Measurements from ENCODE around the gene IHH. TPM values are rescaled to one million over a fixed set of nuclear protein-coding genes. Genes with fewer than 3 reads are reported as not detected.

Gene IHH
- total RNA-seq, 6 donors from 2014 or later, result 0.80 to 4.4 (median 1.5) TPM; not detected in 2

DNA sequence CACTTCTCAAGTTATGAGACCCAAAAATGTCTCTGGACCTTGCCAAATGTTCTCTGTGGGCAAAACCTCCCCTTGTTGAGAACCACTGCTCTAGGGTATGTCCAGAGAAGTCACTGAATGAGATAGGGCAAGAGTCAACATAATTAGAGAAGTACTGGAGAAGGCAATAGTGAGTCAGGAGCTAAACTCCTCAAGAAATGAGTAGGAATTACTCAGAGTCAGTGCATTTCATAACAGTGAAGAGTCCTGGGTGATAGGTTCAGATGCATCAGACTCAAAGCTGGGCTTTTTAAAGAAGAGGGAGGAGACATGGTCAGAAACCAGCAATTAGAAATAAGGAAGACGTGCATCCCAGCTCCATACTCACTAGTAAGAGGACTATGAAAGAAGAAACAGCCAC is 38.6 kb upstream of the IHH start:
- no peak for ATAC-seq (ENCODE audit: low FRiP score in 2 of 2)
- H3K4me1 ChIP-seq, result peaks cover 0 to 4% (median 4%) of the 10 kb centered on the region in 4 donors
- 81 to 88% methylated on average over 1 of the region's 1 CpG for WGBS, 2 donors
- H3K27ac ChIP-seq, result no peak overlapping the region
- no peaks in the 10 kb centered on the region for H3K9me3 ChIP-seq
- DNase-seq, result no peak
- H3K27me3 ChIP-seq, result no peaks in the 10 kb centered on the region
- H3K4me3 ChIP-seq, result no peak overlapping the region
- no peak for TF ChIP-seq POLR2A (IDR thresholded peaks at IDR 0.05)
- no peak for TF ChIP-seq EP300 (IDR thresholded peaks at IDR 0.05)
- no peaks in the 10 kb centered on the region for H3K36me3 ChIP-seq

DNA sequence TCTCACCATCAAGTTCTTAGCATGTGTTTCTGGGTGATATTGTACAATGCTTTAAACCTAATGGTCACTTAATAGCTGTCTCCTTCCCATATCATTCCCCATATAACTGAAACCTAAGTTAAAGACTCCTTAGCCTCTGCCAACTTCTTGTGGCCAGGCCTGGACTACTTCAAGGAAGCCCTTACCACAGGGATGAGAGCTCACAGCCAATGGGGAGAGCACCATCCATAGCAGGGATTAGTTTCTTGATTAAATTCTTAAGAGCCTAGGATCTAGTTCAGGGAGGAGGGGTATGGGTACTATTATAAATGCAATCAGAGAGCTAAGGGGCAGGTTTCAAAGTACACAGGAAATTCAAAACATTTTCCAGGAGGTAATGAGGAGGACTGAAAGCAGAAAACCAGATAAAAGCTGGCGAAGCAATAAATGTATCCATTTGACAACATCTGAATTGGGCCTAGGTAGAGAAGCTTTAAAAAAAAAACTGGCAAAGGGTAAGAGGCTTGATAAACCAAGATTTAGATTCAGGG is 34.8 kb upstream of the IHH start:
- Histone ChIP-seq H3K27me3 (no peaks in the 10 kb centered on the region), H3K9me3 (no peaks in the 10 kb centered on the region), H3K36me3 (no peaks in the 10 kb centered on the region), H3K4me1 (peaks cover 0 to 4% (median 4%) of the 10 kb centered on the region in 4 donors), H3K4me3 (no peak overlapping the region), H3K27ac (no peak overlapping the region)
- TF ChIP-seq POLR2A (IDR thresholded peaks at IDR 0.05) (no peak), EP300 (IDR thresholded peaks at IDR 0.05) (no peak), POLR2AphosphoS5 (IDR thresholded peaks at IDR 0.05) (no peak)
- TF ChIP-seq, protein P1, sequence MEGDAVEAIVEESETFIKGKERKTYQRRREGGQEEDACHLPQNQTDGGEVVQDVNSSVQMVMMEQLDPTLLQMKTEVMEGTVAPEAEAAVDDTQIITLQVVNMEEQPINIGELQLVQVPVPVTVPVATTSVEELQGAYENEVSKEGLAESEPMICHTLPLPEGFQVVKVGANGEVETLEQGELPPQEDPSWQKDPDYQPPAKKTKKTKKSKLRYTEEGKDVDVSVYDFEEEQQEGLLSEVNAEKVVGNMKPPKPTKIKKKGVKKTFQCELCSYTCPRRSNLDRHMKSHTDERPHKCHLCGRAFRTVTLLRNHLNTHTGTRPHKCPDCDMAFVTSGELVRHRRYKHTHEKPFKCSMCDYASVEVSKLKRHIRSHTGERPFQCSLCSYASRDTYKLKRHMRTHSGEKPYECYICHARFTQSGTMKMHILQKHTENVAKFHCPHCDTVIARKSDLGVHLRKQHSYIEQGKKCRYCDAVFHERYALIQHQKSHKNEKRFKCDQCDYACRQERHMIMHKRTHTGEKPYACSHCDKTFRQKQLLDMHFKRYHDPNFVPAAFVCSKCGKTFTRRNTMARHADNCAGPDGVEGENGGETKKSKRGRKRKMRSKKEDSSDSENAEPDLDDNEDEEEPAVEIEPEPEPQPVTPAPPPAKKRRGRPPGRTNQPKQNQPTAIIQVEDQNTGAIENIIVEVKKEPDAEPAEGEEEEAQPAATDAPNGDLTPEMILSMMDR (IDR thresholded peaks at IDR 0.05), result no peak
- DNase-seq, result no peak
- ATAC-seq (ENCODE audit: low FRiP score in 2 of 2), result no peak
- WGBS, 2 donors, result 81 to 94% methylated on average over 1 of the region's 1 CpG

DNA sequence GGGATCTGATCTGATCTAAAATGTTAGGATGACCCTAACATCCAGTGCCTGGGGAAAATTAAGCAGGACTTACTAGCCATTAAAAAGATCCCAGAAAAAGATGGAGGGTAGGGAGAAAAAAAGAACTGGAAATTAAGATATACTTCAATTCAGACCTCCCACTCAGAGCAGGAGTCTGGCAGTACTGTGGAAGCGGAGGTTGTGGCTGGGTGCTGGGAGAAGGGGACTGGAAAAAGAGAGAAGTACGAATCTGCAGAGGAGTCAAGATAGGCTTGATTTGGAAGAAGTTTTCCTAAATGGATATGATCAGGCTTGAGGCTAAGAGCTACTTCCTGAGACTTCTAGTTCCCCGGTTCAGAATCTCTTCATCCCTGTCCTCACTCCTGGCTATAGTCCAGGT is 33.5 kb upstream of the IHH start:
- TF ChIP-seq, protein P1 (IDR thresholded peaks at IDR 0.05), result no peak
- TF ChIP-seq POLR2AphosphoS5 (IDR thresholded peaks at IDR 0.05), result no peak
- no peak for TF ChIP-seq EP300 (IDR thresholded peaks at IDR 0.05)
- no peak for TF ChIP-seq POLR2A (IDR thresholded peaks at IDR 0.05)
- H3K4me1 ChIP-seq, result peaks cover 0 to 4% (median 4%) of the 10 kb centered on the region in 4 donors
- H3K4me3 ChIP-seq, result no peak overlapping the region
- ATAC-seq (ENCODE audit: low FRiP score in 2 of 2) (no peak), DNase-seq (no peak)
- H3K36me3 ChIP-seq, result no peaks in the 10 kb centered on the region
- H3K9me3 ChIP-seq, result no peaks in the 10 kb centered on the region
- no peak overlapping the region for H3K27ac ChIP-seq
- 47 to 70% methylated on average over 3 of the region's 3 CpGs for WGBS, 2 donors
- H3K27me3 ChIP-seq, result no peaks in the 10 kb centered on the region

DNA sequence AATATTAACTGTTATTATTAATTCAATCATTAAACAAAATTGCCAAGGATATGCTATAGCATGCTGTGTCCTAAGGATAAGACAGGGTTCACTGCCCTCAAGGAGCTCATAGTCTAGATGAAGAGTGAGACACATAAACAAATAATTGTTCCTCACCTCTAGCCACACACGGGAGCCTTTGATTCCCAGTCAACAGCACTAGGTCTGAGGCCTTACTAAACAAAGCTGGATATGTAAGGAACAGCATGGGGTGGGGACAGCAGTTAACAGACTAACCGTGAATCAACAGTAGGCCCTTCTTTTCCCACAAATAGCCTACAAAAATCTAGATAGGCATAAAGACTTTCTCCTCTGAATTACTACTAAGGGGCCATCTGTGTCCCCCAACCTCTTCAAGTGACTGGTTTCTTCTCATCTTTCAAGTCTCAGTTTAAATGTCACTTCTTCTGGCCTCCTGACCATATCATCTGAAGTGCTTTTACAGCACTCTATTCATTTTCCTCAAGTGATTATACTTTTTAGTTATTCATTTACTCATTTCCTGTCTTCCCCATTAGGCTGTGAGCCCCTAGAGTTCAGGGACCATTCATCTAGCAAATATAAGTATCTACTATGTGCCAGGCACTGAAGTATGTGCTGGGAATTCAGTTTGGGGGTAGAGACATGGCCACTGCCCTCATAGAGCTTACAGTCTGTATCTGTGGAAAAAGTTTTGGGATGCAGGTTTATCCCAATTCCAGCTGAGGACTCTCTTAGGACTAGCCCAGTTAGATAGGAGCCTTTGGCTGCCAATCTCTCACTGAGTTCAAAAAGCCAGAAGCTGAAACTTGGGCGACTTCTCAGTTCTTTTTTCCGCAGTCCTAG is 29.9 kb upstream of the IHH start:
- Histone ChIP-seq H3K4me3 (no peak overlapping the region), H3K36me3 (no peaks in the 10 kb centered on the region), H3K27ac (no peak overlapping the region), H3K27me3 (no peaks in the 10 kb centered on the region), H3K4me1 (peaks cover 4 to 9% (median 5%) of the 10 kb centered on the region in 4 donors), H3K9me3 (no peaks in the 10 kb centered on the region)
- TF ChIP-seq, protein P1 (IDR thresholded peaks at IDR 0.05), result no peak
- no peak for TF ChIP-seq POLR2AphosphoS5 (IDR thresholded peaks at IDR 0.05)
- TF ChIP-seq EP300 (IDR thresholded peaks at IDR 0.05), result no peak
- TF ChIP-seq POLR2A (IDR thresholded peaks at IDR 0.05), result no peak
- whole genome bisulfite sequencing, 2 donors, result 67 to 83% methylated on average over 4 of the region's 4 CpGs
- ATAC-seq (ENCODE audit: low FRiP score in 2 of 2), result no peak
- DNase-seq, result no peak

DNA sequence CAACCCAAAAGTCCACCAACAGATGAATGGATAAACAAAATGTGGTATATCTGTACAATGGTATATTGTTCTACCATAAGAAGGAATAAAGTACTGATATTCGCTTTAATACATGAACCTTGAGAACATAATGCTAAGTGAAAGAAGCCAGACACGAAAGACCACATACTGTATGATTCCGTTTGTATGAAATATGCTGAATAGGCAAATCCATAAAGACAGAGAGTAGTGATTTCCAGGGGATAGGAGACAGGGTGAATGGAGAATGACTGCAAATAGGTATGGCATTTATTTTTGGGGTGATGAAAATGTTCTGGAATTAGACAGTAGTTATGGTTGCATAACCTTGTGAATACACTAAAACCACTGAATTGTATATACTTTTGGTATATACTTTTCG is 28.6 kb upstream of the IHH start:
- no peak overlapping the region for H3K27ac ChIP-seq
- TF ChIP-seq, protein P1 (IDR thresholded peaks at IDR 0.05), result no peak
- TF ChIP-seq POLR2A (IDR thresholded peaks at IDR 0.05), result no peak
- no peak for TF ChIP-seq EP300 (IDR thresholded peaks at IDR 0.05)
- TF ChIP-seq POLR2AphosphoS5 (IDR thresholded peaks at IDR 0.05), result no peak
- no peak for ATAC-seq (ENCODE audit: low FRiP score in 2 of 2)
- DNase-seq, result no peak
- 96% methylated on average over 4 of the region's 4 CpGs for WGBS, 2 donors
- no peak overlapping the region for H3K4me3 ChIP-seq
- H3K4me1 ChIP-seq, result peaks cover 0 to 5% (median 3%) of the 10 kb centered on the region in 4 donors
- H3K36me3 ChIP-seq, result no peaks in the 10 kb centered on the region
- no peaks in the 10 kb centered on the region for H3K27me3 ChIP-seq
- no peaks in the 10 kb centered on the region for H3K9me3 ChIP-seq
